Measurements from ENCODE around the gene CC2D2A. TPM values are rescaled to one million over a fixed set of nuclear protein-coding genes. Genes with fewer than 3 reads are reported as not detected.

CC2D2A gene
- total and polyA plus RNA-seq, 8 donors = 5.7 to 32.7 (median 14.5) TPM

- TF ChIP-seq POLR2A (IDR thresholded peaks at IDR 0.05) = no peak
- no peak for TF ChIP-seq EP300 (IDR thresholded peaks at IDR 0.05)
- peak in 1 of 3 donors; percentile 7 for TF ChIP-seq POLR2AphosphoS5 (IDR thresholded peaks at IDR 0.05)
- TF ChIP-seq CTCF (IDR thresholded peaks at IDR 0.05) = peak in 5 of 7 experiments; percentile 41 to 75 (median 59)
- peak overlapping the region; percentile 43 to 54 (median 52) for H3K4me3 ChIP-seq
- H3K36me3 ChIP-seq = peaks cover 0 to 41% (median 14%) of the 10 kb centered on the region in 4 donors
- H3K4me1 ChIP-seq = peaks cover 8 to 24% (median 14%) of the 10 kb centered on the region in 4 donors
- peak overlapping the region; percentile 39 to 81 (median 68) for H3K27ac ChIP-seq
- intact Hi-C loops (cut with DNase I; ENCODE audit: low total_unique reads) = no loop called here
- peak; percentile 31 to 92 for DNase-seq
- H3K9me3 ChIP-seq = no peaks in the 10 kb centered on the region
- H3K27me3 ChIP-seq = no peaks in the 10 kb centered on the region
- 15 to 30% (median 24%) methylated on average over 11 of the region's 11 CpGs for WGBS, 5 donors
Observed at GRCh38 chr4:15479089-15479912, 9.6 kb downstream of the CC2D2A start.

GRCh38 chr4:15479913-15480185, 10.2 kb downstream of the CC2D2A start:
- H3K36me3 ChIP-seq = peaks cover 0 to 46% (median 14%) of the 10 kb centered on the region in 4 donors

GRCh38 chr4:15481961-15482745, 12.5 kb downstream of the CC2D2A start:
- intact Hi-C loops (cut with DNase I; ENCODE audit: low total_unique reads) = no loop called here
- no peak for DNase-seq
- H3K4me1 ChIP-seq = peaks cover 8 to 24% (median 14%) of the 10 kb centered on the region in 4 donors
- H3K27me3 ChIP-seq = no peaks in the 10 kb centered on the region
- peaks cover 0 to 5% (median under 1%) of the 10 kb centered on the region in 4 donors for H3K9me3 ChIP-seq
- WGBS, 5 donors = 93 to 98% (median 97%) methylated on average over 2 of the region's 2 CpGs
- no peak overlapping the region for H3K27ac ChIP-seq
- H3K36me3 ChIP-seq = peaks cover 0 to 50% (median 8%) of the 10 kb centered on the region in 4 donors
- TF ChIP-seq POLR2A (IDR thresholded peaks at IDR 0.05) (no peak), CTCF (IDR thresholded peaks at IDR 0.05) (no peak), EP300 (IDR thresholded peaks at IDR 0.05) (no peak), POLR2AphosphoS5 (IDR thresholded peaks at IDR 0.05) (no peak)
- no peak overlapping the region for H3K4me3 ChIP-seq

More at GRCh38 chr4:15479913-15480185, 10.2 kb downstream of the CC2D2A start:
- Histone ChIP-seq H3K4me1 (peaks cover 8 to 24% (median 14%) of the 10 kb centered on the region in 4 donors), H3K4me3 (peak overlapping the region; percentile 43 to 54 (median 52)), H3K27me3 (no peaks in the 10 kb centered on the region), H3K27ac (peak overlapping the region in 4 of 5 donors; percentile 66 to 81 (median 72)), H3K9me3 (no peaks in the 10 kb centered on the region)
- 20 to 36% (median 29%) methylated on average over 3 of the region's 3 CpGs for WGBS, 5 donors
- intact Hi-C loops (cut with DNase I; ENCODE audit: low total_unique reads) = no loop called here
- peak in 1 of 2 donors; percentile 40 for DNase-seq
- TF ChIP-seq EP300 (IDR thresholded peaks at IDR 0.05) (no peak), CTCF (IDR thresholded peaks at IDR 0.05) (no peak), POLR2AphosphoS5 (IDR thresholded peaks at IDR 0.05) (no peak), POLR2A (IDR thresholded peaks at IDR 0.05) (no peak)

GRCh38 chr4:15482842-15483241, 13.2 kb downstream of the CC2D2A start:
- intact Hi-C loops (cut with DNase I; ENCODE audit: low total_unique reads) = no loop called here

More at GRCh38 chr4:15482842-15483241, 13.2 kb downstream of the CC2D2A start:
- Histone ChIP-seq H3K36me3 (peaks cover 0 to 50% (median 8%) of the 10 kb centered on the region in 4 donors), H3K4me3 (no peak overlapping the region), H3K9me3 (peaks cover 0 to 9% (median 3%) of the 10 kb centered on the region in 4 donors), H3K4me1 (peaks cover 8 to 24% (median 14%) of the 10 kb centered on the region in 4 donors), H3K27me3 (no peaks in the 10 kb centered on the region), H3K27ac (no peak overlapping the region)
- WGBS, 5 donors = 54 to 77% (median 70%) methylated on average over 2 of the region's 2 CpGs
- DNase-seq = no peak
- TF ChIP-seq POLR2A (IDR thresholded peaks at IDR 0.05) (no peak), EP300 (IDR thresholded peaks at IDR 0.05) (no peak), POLR2AphosphoS5 (IDR thresholded peaks at IDR 0.05) (no peak), CTCF (IDR thresholded peaks at IDR 0.05) (no peak)
